GM18499 (cell line): Measurements from ENCODE around the gene AGMAT.

Source experiments
- ATAC-seq: cut with Tn5 transposase; IDR thresholded peaks from one replicate; pipeline ENCODE4 v1.9.1; 2021; ENCODE audit warnings: moderate number of reproducible peaks; ENCODE audit not compliant: insufficient read depth, unreplicated experiment

AGMAT gene, protein sequence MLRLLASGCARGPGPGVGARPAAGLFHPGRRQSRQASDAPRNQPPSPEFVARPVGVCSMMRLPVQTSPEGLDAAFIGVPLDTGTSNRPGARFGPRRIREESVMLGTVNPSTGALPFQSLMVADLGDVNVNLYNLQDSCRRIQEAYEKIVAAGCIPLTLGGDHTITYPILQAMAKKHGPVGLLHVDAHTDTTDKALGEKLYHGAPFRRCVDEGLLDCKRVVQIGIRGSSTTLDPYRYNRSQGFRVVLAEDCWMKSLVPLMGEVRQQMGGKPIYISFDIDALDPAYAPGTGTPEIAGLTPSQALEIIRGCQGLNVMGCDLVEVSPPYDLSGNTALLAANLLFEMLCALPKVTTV

DNA sequence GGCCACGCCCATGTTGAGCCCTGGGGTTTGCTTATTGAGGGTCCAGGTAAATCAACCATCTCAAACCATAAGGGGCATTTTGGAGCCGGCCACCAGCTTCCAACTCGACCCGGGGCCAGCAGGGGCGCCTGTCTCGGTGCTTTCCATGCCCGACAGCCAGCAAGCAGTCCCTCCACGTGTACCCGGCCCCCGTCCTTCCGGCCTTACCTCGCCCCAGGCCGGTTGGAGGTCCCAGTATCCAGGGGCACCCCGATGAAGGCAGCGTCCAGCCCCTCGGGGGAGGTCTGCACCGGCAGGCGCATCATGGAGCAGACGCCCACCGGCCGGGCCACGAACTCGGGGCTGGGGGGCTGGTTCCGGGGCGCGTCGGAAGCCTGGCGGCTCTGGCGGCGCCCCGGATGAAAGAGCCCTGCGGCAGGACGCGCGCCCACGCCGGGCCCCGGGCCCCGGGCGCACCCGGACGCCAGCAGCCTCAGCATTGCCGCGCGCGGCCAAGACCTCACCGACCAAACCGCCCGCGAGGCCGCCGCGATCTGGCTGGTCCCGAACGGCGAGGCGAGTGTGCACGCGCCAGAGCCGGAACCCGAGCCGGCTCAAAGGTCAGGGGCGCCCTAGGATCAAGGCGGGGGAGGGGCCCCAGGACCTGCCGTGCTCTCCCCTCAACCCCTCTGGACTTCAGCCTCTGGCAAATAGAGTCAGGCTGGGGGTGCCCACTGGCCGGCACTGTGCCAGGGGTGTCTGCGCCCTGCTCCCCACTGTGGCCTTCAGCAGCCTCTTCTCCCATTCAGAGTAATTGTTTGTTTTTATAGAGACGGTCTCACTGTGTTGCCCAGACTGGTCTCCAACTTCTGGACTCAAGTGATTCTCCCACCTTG, at the start of gene AGMAT:
TSS of gene AGMAT (minus strand) at position 563 of the 875 bp plus-strand sequence. CDS start at position 479, 84 bp downstream.
- ATAC-seq = no peak

DNA sequence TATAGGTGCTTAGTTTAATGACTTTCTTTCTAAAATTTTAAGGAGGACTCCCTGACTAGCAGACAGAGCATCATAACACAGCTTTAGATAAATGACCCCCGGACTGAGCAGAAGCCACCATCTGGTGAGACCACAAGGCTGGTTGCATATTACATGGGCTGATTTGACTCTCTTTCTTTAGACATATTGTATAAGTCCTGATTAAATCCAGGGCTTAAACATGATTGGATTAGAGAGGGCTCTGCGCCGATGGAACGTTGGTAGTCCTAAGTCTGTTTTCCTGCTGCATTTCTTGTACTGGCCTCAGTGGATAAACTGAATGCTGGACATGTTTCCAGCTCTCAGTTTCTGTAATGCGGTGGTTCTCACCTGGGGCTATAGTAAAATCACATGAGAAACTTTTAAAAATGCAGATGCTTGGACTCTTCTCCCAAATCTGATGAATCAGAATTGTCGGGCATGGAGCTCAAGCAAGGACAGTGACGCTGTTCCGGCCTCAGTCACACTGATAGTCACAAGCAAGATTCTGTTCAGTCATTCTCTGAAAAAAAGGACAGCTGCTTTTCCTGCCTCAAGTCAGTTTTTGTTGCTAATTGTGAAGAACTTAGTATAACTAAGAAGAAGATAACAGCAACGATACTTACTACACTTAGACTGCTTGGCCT, 49.0 kb upstream of the AGMAT start:
- ATAC-seq = no peak

DNA sequence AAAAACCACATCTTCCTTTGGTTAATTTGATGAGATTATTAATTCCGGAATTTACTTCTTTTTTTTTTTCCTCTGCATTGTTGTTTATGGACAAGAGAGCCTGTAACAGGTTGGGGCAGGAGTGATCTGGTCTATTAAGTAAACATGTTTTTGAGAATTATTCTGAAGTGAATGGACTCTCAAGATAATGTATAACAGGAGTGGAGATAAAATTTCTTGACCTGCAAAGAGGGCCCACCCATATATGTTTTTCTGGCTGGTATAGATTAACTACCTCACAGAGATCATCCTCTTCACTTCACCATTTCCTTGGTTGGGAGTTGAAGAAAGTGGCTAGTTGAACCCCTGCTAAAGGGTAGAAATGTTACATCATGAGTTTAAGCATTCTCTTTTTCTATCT, 43.2 kb upstream of the AGMAT start:
- ATAC-seq = no peak

DNA sequence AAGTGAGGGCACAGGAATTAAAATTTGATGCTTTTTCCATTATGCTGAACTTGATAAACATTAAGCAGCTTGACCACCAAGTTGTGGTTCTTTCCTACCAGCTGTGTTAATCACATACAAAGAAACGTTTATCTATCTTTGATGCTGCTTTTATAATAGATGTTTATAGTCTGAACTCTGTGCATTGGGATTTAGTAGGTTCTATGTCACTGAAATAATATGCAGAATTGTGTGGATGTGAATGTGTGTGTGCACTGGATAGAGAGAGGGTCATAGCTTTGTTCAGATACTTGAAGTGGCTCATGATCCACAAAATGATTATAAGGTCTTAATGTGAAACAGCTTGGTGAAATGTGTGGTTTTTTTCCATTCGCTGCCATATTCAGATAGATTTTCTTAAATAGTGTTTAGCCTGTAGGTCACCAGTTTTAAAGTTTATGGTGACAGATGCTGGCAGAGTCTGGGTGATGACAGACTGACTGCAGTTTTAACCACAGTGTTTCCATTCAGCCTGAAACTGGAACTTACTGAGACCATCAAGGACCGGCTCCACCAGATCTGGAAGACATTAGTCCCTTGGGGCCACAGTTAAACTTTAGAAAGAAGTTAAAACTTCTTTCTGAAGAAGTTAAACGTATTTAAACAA, 42.6 kb upstream of the AGMAT start:
- no peak for ATAC-seq

DNA sequence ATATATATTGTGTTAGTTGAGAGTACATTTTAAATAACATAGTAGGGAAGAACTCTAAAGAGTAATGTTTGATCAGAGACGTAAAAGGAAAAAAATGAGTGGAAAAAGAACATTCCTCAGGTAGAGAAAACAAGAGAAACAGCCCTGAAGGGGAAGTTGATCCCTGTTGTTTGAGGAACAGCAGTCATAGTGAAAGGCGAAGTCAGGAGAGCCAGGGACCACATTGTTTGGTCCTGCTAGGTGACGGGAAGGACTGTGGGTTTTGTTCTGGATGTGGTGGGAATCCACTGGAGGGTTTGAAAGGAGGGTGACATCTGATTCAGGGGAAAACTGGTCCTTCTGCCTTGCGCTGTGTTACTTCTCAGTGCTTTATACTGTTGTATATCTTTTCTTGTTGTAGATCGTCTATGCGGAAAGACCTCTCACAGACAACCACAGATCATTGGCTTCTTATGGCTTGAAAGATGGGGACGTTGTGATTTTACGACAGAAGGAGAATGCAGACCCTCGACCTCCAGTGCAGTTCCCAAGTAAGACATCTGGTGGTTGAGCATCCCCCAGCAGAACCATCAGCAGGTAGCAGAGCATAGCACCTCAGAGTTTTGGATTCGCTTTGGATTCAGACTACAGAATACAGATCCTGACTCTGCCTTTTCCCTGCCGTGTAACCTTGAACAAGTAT, 41.6 kb upstream of the AGMAT start:
- no peak for ATAC-seq

DNA sequence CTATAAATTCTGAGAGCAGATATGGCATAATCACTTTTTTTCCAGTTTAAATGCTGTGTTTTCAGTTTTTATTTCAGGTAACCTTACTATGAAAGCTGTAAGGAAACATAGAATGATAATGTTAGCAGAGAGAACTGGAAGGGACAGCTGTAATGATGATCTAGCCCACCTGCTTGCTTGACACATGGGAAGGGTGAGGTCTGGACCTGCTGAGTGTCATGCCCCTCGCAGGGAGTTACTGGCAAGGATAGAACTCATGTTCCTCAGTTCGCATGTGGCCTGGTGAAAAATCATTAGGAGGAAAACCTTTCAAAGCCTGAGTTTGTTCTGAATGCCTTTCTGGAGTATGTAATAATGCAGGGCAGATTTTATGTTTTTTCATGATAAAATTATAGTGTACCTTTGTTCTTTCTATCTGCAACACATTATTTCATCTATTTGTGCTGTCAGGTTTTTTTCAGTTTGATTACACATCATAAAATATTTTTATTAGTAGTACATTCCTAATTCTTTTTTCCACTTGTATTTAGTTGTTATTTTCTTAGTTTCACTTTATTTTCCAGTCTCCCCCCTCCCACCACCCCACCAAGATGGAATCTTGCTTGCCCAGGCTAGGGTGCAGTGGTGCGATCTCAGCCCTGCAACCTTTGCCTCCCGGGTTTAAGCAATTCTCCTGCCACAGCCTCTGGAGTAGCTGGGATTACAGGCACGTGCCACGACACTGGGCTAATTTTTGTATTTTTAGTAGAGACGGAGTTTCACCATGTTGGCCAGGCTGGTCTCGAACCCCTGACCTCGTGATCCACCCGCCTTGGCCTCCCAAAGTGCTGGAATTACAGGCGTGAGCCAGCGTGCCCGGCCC, 40.4 kb upstream of the AGMAT start:
- ATAC-seq = no peak

DNA sequence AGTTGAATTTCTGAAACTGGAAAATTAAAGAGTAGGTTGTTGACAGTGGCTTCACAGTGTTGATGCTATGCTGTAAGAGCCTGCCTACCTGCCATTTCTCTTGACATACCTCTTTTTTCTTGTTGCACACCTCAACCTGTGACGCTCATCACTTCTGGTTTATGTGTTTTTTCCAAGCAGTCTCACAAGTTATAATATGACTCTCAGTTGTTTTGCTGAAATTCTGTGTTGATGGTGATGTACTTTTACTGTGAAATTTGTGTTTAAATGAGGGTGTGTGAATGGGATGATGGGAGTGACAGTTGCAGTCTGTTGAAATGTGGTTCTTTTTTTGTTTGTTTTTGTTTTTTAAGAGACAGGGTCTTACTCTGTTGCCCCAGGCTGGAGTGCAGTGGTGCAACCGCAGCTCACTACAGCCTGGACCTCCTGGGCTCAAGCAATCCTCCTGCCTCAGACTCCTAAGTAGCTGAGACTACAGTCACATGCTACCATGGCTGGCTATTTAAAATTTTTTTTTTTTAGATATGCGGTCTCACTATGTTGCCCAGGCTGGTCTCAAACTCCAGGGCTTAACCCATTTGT, 39.4 kb upstream of the AGMAT start:
- no peak for ATAC-seq

DNA sequence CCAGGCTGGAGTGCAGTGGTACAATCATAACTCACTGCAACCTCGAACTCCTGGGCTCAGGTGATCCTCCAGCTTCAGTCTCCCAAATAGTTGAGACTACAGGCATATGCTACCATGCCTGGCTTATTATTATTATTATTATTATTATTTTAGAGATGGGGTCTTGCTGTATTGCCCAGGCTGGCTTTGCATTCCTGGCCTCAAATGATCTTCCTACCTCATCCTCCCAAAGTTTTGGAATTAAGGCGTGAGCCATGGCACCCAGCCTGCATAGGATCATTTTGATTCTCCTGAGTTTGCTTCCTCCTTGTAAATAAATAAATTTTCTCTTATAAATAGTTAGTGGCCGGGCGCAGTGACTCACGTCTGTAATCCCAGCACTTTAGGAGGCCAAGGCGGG, 38.6 kb upstream of the AGMAT start:
- ATAC-seq = no peak

DNA sequence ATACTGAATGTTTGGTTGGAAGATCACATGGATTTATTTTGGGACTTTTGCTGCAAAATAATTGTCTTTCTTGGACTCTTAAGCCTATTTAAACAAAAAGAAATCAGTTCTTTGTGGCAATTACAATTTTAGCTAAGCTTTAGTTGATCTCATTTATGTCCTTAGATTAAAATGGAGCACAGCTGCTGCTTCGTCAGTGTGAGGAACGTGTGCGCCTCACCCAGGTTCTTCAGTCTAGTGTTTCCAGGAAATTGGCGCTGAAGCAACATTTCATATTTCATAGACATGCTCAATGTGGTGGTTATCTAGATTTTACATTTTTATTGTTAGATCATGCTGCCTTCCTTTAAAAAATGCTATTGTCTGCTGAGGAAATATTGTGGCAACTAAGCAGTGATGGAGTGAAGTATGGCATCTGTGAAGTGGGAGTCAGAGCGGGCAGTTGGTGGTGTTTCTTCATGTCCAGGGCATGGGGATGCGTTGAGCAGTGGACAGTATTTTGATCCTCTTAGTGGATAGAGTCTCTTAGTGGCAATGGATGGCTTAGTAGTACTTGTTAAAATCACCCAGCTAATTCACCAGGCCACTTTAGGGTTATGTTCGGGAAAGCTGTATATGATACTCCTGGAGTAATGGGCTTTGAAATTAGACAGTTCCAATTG, 38.0 kb upstream of the AGMAT start:
- no peak for ATAC-seq

DNA sequence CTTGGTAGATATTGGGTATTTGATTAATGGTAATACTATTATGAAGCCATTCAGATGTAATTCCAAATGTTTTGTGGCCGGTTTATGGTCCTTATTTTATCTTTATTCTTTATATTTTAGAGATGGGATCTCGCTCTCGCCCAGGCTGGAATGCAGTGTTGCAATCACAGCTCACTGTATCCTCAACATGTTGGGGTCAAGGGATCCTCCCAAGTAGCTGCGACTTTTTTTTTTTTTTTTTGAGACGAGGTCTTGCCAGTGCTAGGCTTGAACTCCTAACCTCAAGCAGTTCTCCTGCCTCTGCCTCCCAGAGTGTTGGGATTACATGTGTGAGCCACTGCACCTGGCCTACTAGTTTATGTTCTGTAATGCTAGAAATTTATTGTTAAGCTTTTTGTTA, 37.1 kb upstream of the AGMAT start:
- no peak for ATAC-seq

DNA sequence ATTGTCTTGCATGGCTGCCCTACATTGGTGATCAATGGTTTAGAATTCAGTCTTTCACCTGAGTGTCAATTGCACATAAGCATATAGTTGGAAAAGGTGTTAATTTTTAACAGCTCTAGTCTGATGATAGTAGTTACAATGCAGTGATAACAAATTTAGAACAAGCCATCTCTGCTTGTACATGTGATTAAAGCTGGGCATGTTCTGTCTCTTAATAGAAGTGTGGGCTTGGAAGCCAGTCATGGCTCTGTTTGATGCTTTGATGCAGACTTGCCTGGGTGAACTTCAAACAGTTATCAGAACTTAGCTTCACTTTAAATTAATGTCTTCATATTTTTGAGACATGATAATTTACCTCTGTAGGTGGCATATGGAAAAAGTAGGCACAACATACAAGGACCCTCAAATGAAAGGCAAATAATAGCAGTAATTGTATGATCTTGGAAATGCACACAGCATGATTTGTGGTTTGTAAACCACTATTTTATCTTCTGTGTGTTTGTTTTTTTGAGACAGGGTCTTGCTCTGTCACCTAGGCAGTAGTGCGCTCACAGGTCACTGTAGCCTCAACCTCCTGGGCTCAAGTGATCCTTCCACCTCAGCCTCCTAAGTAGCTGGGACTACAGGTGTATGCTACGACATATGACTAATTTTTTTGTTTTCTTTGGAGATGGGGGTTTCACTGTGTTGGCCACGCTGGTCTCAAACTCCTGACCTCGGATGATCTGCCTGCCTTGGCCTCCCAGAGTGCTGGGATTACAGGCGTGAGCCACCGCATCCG, 36.2 kb upstream of the AGMAT start:
- ATAC-seq = no peak

DNA sequence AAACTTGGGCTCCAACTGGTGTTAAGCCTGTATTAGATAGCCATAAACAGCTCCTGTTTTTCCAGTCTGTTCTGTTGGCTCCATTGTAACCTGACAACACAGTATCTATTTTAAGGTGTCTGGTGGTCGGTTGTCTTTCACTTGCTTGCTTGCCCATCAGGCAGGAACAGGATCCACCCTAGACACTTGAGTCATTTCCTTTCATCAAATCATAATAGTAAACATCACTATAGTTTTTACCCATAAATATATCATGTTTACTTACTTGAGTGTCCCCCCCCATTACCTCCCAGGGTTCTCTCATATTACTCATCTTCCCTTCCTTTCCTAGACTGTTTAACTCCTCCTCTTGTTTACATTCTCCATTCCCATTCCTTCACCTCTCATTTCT, 35.3 kb upstream of the AGMAT start:
- ATAC-seq = no peak

DNA sequence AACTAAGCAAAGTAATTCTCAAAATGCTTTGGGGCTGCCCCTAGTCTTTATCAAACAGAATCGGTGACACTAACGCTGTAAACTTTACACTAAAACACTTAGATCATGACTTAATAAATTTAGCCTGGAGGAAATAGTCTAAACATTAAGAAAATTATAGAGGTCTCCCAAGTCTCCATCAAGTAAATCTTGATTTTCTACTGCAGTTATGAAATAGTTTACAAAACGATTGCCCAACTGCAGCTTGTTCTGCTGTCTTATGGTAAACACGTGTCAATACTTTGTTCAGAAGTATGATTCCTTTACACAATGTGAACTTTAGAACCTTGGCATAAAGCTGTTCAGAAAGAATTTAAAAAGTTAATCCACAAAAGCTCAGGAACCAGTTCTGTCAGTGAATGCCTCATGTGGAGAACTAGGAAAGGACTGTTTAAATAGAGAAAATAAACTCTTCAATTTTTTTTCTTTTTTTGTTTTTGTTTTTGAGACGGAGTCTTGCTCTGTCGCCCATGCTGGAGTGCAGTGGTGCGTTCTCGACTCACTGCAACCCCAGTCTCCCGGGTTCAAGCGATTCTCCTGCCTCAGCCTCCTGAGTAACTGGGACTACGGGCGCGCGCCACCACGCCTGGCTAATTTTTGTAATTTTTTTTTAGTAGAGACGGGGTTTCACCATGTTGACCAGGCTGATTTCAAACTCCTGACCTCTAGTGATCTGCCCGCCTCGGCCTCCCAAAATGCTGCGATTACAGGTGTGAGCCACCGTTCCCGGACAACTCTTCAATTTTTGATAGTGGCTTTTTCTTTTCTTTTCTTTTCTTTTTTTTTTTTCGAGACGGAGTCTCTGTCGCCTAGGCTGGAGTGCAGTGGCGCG, 34.0 kb upstream of the AGMAT start:
- no peak for ATAC-seq

DNA sequence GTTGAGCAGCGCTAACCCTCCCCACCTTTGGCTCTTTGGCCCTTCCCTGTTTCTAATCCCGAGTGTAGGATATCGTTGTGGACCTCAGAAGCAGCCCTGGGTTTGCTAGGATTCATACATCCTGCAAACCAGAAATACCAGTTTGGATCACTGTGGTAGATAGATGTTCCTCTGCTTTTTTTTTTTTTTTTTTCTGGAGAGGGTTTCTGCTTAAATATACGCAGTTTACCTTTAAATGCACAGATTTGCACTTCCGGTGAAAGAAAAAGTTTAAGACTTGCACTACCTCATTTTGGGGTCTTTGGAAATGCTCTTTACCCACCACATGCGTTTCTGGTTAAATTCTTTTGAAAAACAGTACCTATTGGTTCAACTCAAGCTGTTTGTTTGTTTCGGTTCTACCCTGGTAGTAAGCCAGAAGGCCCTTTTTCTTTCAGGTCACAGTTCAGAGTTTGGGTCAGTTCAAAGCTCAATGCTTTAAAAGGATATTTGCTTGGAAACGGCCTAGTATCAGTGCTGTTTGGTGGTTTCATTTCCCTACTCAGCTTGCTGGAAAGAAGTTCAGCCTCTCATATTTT, 33.3 kb upstream of the AGMAT start:
- ATAC-seq = no peak

DNA sequence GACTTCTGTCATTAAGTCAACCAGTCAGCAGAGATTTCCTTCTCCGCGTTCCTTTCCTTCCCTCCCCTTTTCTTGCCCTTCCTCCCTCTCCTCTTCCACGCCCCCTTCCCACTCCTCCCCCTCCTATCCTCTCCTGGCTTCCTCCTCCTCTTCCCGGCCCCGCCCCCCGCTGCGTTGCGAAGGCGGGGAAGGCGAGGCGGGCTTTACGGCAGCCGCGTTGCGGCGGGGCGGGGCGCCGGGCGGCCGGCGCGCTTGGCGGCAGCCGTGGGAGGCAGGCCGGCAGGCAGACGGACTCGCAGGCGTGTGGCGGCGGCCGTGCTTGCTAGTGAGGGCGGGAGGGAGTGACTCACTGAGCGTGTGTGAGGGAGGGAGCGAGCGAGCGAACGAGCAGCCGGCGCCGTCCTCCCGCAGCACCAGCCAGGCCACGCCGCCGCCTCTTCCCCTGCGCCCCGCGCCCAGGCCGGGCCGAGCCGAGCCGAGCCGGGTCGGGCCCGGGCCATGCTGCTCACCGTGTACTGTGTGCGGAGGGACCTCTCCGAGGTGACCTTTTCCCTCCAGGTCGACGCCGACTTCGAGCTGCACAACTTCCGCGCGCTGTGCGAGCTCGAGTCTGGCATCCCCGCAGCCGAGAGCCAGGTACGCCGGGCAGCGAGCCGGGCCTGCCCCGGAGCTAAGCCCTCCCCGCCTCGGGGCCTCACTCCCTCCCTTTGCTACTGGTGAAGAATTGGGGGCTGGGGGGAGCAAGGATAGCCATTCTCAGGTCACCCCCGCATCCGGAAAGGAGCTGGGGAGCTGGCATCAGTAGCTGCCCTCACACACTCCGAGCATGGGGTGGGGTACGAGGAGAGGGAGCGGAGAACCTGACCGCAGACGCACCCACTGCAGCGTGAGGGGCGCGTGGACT, 32.6 kb upstream of the AGMAT start, which contains the start of gene DDI2:
TSS of gene DDI2 (plus strand) at position 286 of the 904 bp plus-strand sequence. CDS start at position 499, 213 bp downstream.
- ATAC-seq = no peak
